Right cardiac atrium (tissue), 5 donors: ENCODE results near the gene XIST. TPM values are rescaled to one million over a fixed set of nuclear protein-coding genes. Genes with fewer than 3 reads are reported as not detected.
"Not testable (repeated sequence)": the region's sequence is repeated elsewhere in the genome, so short reads cannot be mapped to it uniquely, and the experiment has no call there.

Experiments used
- ATAC-seq, 2 donors: fragments of 200-7000 bp; cut with Tn5 transposase; one replicate each; pipeline versions ENCODE4 v1.8.0 to v1.9.1; 2020; ENCODE audit warnings: moderate library complexity in 2 of 2, mild to moderate bottlenecking in 1 of 2
- DNase-seq, 3 donors: peaks; one replicate each; pipeline ENCODE4 v3.0.0-alpha.2; 2020
- H3K27ac ChIP-seq: one replicate; pipeline ENCODE4 v1.5.1; 2013; ENCODE audit warnings: mild to moderate bottlenecking, low read length, control low read depth, moderate library complexity
- H3K27me3 ChIP-seq: one replicate; pipeline ENCODE4 v1.6.1; 2013; ENCODE audit not compliant: control insufficient read depth, insufficient read depth
- H3K4me1 ChIP-seq: one replicate; pipeline ENCODE4 v1.6.1; 2013; ENCODE audit warnings: low read length; ENCODE audit not compliant: control insufficient read depth, insufficient read depth
- H3K4me3 ChIP-seq: one replicate; pipeline ENCODE4 v1.5.1; 2013; ENCODE audit warnings: low read length, control low read depth
- H3K9me3 ChIP-seq: one replicate; pipeline ENCODE4 v1.6.1; 2013; ENCODE audit warnings: low read length; ENCODE audit not compliant: control insufficient read depth
- WGBS: extraction: QIAGEN DNeasy Blood & Tissue Kit; methylation state at CpG from one replicate; pipeline ENCODE4 v1.1.7; 2013; 5-methylcytosine and 5-hydroxymethylcytosine counted together
- intact Hi-C, 4 donors: fragments of 100-400 bp; cut with DNase I; formaldehyde crosslinking; loops; one replicate each; pipeline versions ENCODE4 v1.11.0 to v1.14.0; 2022 to 2023
- polyA plus RNA-seq: library from polyadenylated mRNA; stranded (reverse); fragments of 200-250 nt; gene quantifications from one replicate; pipeline ENCODE4 v1.2.3, GENCODE V29; 2013
- total RNA-seq, 4 donors: library from RNA; stranded (reverse); fragmentation: NEBNext Ultra II Directional; extraction: Animal tissue kit (Norgen Biotek cat#: 25700); gene quantifications; one replicate each; pipeline ENCODE4 v1.2.1, GENCODE V29; 2021
- donor health status: healthy with polysubstance abuse.
- donor health status: DM: no; HTN: yes; CAD: no.
- donor health status: DM: no; HTN: no; CAD: no.
- donor health status: DM: no; HTN: yes; CAD: no; lungs with severe emphysema.
- donor health status: DM: yes; HTN: yes; CAD: no.

The XIST gene
- total and polyA plus RNA-seq, 5 donors = 0.29 to 141 (median 1.4) TPM

DNA sequence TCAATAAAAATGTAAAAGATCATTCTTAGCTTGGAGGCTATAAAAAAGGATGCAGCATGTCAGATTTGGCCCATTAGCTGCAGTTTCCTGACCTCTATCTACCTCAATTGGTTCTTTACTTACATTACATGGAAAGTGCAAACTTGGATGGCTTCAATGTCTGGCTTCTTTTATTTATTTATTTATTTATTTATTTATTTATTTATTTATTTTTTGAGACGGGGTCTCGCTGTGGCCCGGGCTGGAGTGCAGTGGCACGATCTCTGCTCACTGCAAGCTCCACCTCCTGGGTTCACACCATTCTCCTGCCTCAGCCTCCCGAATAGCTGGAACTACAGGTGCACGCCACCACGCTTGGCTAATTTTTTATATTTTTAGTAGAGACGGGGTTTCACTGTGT, 60.0 kb downstream of the XIST start:
- H3K4me3 ChIP-seq, H3K4me1 ChIP-seq, DNase-seq, H3K27me3 ChIP-seq, H3K27ac ChIP-seq, H3K9me3 ChIP-seq, intact Hi-C loops, ATAC-seq: not testable (repeated sequence)
- 95% methylated on average over 8 of the region's 8 CpGs for WGBS

DNA sequence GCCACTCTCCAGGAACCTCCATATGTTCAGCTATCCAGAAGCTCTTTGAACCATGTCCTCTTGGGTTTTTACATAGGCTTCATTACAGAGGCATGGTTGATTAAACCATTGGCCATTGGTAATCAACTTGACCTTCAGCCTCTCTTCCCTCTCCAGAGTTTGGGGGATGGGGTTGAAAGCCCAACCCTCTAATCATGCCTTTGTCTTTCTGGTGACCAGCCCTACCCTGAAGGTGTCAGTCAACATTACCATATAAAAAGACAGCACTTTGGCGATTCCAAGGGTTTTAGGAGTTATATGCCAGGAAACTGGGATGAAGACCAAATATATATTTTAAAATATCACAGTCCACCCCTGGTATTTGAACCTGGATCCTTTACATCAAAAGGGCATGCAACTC, 67.0 kb downstream of the XIST start:
- intact Hi-C loops = no loop called here
- H3K27ac ChIP-seq = no peak overlapping the region
- H3K4me1 ChIP-seq = no peaks in the 10 kb centered on the region
- H3K27me3 ChIP-seq = no peaks in the 10 kb centered on the region
- WGBS = 32% methylated on average over 1 of the region's 1 CpG
- H3K9me3 ChIP-seq = no peaks in the 10 kb centered on the region
- H3K4me3 ChIP-seq = no peak overlapping the region
- no peak for ATAC-seq
- DNase-seq = no peak
